Nephron (organoid): ENCODE results near the gene TNK2.

Experiments used
- H3K27ac Mint-ChIP-seq, 3 experiments: 2 replicates each; pipeline ENCODE4 v1.8.0; 2020; ENCODE audit warnings: mixed read lengths in 3 of 3, mild to moderate bottlenecking in 2 of 3, moderate library complexity in 1 of 3
- H3K27me3 Mint-ChIP-seq: 2 replicates; pipeline ENCODE4 v1.8.0; 2021; ENCODE audit warnings: low read depth, mild to moderate bottlenecking, moderate library complexity, mixed read lengths
- H3K36me3 Mint-ChIP-seq: 2 replicates; pipeline ENCODE4 v1.8.0; 2020; ENCODE audit warnings: low read depth, mixed read lengths
- H3K4me1 Mint-ChIP-seq: 2 replicates; pipeline ENCODE4 v1.8.0; 2020; ENCODE audit warnings: mixed read lengths
- H3K4me3 Mint-ChIP-seq, 3 experiments: 2 replicates each; pipeline ENCODE4 v1.8.0; 2020; ENCODE audit warnings: mild to moderate bottlenecking in 3 of 3, mixed read lengths in 3 of 3, moderate library complexity in 2 of 3
- H3K9me3 Mint-ChIP-seq: 2 replicates; pipeline ENCODE4 v1.8.0; 2020; ENCODE audit warnings: mixed read lengths
- TF ChIP-seq, protein P1 (sequence below), 3 experiments: fragments of 200-600 bp; sonication (generic); IDR thresholded peaks; one replicate each; pipeline ENCODE4 v1.5.0; 2021; ENCODE audit warnings: antibody characterized with exemption in 3 of 3; ENCODE audit not compliant: unreplicated experiment in 3 of 3

Gene TNK2

DNA sequence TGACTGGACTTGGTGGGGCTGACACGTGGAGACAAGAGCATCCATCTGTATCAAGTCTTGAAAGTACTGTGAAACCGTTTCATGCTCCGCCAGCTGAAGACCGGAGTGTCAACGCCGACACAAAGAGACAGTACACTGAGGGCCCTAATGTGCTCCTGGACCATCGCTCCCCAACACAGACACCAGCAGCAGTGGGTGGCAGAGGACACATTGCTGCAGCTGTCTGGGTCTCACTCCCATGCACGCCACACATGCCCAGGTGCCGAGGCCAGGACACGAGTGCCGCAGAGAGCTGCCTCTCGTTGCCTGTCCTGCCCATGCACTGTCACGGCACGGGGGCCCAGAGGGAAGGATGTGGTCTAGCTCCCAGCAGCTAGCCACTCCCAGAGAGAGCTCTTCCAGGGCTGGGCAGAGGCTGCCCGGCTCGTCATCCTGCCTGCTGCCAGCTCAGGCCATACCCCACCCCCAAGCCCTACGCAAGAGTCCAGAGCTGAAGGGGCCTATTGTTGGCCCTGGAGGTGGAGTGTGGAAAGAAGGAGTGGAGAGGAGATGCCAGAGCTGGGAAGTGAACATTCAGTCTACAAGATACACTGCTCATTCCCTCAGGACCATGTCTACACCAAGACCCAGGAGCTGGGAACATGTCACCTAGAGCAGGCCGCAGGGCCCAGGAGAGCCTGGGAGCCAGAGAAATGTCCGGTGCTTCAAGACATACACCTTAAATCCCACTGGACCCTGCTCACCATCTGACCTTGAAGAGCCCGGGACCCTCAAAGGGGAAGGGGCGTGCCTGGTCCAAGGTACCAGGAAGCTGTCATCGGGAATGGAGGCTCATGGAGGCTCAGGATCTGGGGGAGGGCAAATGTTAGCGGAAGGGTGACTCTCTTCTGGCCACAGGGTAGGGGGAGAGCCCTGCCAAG lies 7.7 kb downstream of the TNK2 start:
- Mint-ChIP-seq H3K36me3 (peaks cover 3% of the 10 kb centered on the region), H3K9me3 (no peaks in the 10 kb centered on the region), H3K4me1 (peaks cover 43% of the 10 kb centered on the region), H3K4me3 (no peak overlapping the region), H3K27ac (no peak overlapping the region), H3K27me3 (peaks cover 19% of the 10 kb centered on the region)
- TF ChIP-seq, protein P1, sequence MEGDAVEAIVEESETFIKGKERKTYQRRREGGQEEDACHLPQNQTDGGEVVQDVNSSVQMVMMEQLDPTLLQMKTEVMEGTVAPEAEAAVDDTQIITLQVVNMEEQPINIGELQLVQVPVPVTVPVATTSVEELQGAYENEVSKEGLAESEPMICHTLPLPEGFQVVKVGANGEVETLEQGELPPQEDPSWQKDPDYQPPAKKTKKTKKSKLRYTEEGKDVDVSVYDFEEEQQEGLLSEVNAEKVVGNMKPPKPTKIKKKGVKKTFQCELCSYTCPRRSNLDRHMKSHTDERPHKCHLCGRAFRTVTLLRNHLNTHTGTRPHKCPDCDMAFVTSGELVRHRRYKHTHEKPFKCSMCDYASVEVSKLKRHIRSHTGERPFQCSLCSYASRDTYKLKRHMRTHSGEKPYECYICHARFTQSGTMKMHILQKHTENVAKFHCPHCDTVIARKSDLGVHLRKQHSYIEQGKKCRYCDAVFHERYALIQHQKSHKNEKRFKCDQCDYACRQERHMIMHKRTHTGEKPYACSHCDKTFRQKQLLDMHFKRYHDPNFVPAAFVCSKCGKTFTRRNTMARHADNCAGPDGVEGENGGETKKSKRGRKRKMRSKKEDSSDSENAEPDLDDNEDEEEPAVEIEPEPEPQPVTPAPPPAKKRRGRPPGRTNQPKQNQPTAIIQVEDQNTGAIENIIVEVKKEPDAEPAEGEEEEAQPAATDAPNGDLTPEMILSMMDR (IDR thresholded peaks at IDR 0.05; ENCODE audit: unreplicated experiment in 3 of 3), result no peak

DNA sequence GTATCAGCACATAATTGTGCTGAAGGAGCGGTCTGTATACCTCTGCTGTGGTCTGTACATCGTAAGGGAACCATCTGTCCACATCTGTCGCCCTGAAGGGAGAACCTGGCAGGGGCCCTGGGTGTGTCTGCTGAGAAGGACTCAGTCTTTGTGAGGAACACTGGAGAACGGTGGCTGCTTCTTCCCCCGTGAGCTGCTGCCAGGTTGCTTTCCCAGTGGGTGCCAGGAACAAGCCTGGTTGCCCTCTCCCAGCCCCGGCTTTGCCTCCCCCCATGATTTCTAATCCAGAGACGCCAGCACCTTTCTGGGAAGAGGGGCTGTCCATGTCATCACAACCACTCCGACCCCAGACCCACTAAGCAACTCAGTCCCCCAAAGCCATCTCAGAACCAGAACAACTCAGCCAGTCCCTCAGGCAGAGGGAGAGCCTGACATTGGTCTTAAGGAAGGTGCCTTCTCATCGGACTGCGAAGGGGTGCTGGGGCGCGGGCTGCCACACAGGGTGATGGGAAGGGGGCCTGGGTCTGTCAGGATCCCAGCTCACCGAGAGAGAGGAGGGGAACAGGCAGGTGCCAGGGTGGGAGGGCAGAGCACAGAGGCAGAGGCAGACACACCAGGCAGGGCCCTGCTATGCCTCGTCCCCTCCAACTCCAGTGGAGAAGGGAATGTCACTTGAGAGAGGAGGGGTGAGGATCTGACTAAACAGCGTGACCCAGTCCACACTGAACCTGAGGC lies 8.5 kb downstream of the TNK2 start:
- Mint-ChIP-seq H3K9me3 (no peaks in the 10 kb centered on the region), H3K36me3 (peaks cover 3% of the 10 kb centered on the region), H3K4me1 (peaks cover 39% of the 10 kb centered on the region), H3K27me3 (peaks cover 13% of the 10 kb centered on the region), H3K4me3 (no peak overlapping the region), H3K27ac (peak overlapping the region in 1 of 3 experiments; percentile 55)
- TF ChIP-seq, protein P1 (IDR thresholded peaks at IDR 0.05; ENCODE audit: unreplicated experiment in 3 of 3), result no peak

DNA sequence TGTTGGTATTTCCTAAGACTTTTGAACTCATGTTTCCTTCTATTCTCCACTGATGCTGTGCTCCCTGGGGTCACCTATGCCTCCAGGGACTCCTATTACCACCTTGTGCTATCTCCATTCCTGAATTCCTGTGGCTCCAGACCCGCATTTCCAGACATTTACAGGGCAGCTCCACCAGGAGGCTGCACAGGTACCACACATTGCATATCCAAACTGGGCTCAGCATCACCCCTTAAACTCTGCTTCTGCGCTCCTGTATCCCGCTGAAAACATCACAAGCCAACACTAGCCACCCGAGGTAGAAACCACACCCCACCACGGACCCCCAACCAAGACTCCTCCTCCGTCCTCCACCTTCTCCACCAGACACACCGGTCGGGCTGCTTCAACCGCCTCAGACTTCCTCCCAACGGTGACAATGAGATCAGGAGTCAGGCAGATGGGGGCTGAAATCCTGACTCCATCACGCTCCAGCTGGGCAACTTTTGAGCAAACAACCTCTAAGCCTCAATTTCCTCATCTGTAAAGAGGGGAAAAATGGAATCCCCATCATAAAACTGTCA lies 10.4 kb downstream of the TNK2 start:
- TF ChIP-seq, protein P1 (IDR thresholded peaks at IDR 0.05; ENCODE audit: unreplicated experiment in 3 of 3), result no peak
- H3K36me3 Mint-ChIP-seq, result no peaks in the 10 kb centered on the region
- no peaks in the 10 kb centered on the region for H3K9me3 Mint-ChIP-seq
- H3K27ac Mint-ChIP-seq, result peak overlapping the region; percentile 93 to 98 (median 95)
- H3K4me1 Mint-ChIP-seq, result peaks cover 56% of the 10 kb centered on the region
- peaks cover 18% of the 10 kb centered on the region for H3K27me3 Mint-ChIP-seq
- H3K4me3 Mint-ChIP-seq, result peak overlapping the region; percentile 33 to 54 (median 35)

DNA sequence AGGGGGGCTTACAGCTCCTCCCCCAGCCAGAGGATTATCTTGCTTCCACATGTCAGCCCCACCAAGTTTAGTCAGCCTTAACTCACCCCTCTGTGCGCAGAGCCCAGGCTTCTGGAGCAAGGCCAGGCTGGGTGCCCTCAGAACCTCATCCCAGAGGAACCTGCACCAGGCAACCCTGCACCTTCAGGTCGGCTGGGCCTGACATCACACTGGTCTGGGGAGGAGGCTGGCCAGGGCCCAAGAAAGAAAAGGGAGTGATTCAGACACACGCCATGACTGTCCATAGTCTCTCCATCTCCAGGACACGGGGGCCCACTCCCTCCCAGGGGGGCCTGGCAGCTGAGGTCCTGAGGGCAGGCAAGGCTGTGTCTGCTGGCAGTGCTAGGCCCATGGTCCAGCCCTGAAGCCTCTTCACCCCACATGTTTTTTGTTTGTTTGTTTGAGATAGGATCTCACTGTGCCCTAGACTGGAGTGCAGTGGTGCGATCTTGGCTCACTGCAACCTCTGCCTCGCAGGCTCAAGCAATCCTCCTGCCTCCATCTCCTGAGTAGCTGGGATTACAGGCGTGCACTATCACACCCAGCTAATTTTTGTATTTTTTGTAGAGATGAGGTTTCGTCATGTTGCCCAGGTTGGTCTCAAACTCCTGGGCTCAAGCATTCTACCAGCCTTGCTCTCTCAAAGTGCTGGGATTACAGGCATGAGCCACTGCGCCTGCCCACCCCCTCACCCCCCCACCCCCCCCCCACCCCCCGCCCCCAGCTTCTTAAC lies 11.1 kb downstream of the TNK2 start:
- H3K27me3 Mint-ChIP-seq, result peaks cover 18% of the 10 kb centered on the region
- peak overlapping the region; percentile 93 to 98 (median 95) for H3K27ac Mint-ChIP-seq
- H3K4me3 Mint-ChIP-seq, result peak overlapping the region; percentile 83 to 85 (median 84)
- TF ChIP-seq, protein P1 (IDR thresholded peaks at IDR 0.05; ENCODE audit: unreplicated experiment in 3 of 3), result no peak
- no peaks in the 10 kb centered on the region for H3K9me3 Mint-ChIP-seq
- no peaks in the 10 kb centered on the region for H3K36me3 Mint-ChIP-seq
- peaks cover 60% of the 10 kb centered on the region for H3K4me1 Mint-ChIP-seq

DNA sequence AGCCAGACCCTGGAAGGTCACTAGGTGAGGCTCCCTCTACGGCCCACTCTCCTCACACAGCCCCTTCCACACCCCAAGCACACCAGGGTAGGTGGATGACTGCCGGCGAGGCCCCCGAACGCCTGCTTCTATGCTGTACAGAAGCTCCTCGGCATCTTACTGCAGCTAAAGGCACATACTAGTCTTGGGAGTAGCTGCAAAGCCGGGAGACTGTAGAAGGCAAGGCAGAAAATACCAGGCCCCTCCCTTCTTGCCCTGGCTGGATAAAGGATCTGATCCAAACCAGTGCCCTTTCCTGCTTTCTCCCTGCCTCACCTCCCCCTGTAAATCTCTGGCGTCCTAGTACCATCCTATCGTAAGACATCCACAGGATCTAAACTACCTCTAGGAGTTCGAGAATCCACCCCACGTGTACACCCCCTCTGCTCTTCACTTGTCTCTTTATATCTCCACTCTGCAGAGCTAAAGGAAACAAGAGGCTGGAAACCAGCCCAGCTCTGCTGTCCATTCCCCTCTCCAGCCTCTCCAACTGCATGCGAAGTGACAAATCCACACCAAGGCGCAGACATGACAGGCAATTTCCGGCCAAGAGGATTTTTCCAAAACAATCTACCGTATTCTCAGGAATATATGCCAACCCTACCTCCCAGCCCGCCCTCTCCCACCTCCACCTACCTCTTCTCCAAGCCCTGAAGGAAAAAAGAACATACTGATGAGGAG lies 11.8 kb downstream of the TNK2 start:
- Mint-ChIP-seq H3K4me1 (peaks cover 67% of the 10 kb centered on the region), H3K4me3 (peak overlapping the region; percentile 83 to 85 (median 84)), H3K36me3 (no peaks in the 10 kb centered on the region), H3K9me3 (no peaks in the 10 kb centered on the region), H3K27me3 (peaks cover 18% of the 10 kb centered on the region), H3K27ac (peak overlapping the region; percentile 93 to 98 (median 95))
- TF ChIP-seq, protein P1 (IDR thresholded peaks at IDR 0.05; ENCODE audit: unreplicated experiment in 3 of 3), result no peak
